Osteocyte (in vitro differentiated cells): ENCODE data around the gene KRT16. TPM values are rescaled to one million over a fixed set of nuclear protein-coding genes. Genes with fewer than 3 reads are reported as not detected.
A peak's percentile ranks its signal among the peaks of the same experiment; 100 is the strongest.
"Not testable (repeated sequence)": the region's sequence is repeated elsewhere in the genome, so short reads cannot be mapped to it uniquely, and the experiment has no call there.

Experiments
- DNase-seq: peaks from one replicate; pipeline ENCODE4 v3.0.0; 2021; ENCODE audit warnings: mixed read lengths; ENCODE audit not compliant: unreplicated experiment; ENCODE audit errors: extremely low spot score
- H3K27ac Mint-ChIP-seq: one replicate; pipeline ENCODE4 v1.8.0; 2021; ENCODE audit warnings: mild to moderate bottlenecking, mixed read lengths; ENCODE audit not compliant: unreplicated experiment
- H3K27me3 Mint-ChIP-seq: one replicate; pipeline ENCODE4 v1.8.0; 2021; ENCODE audit warnings: mixed read lengths; ENCODE audit not compliant: unreplicated experiment
- H3K36me3 Mint-ChIP-seq: one replicate; pipeline ENCODE4 v1.8.0; 2021; ENCODE audit warnings: mixed read lengths; ENCODE audit not compliant: unreplicated experiment
- H3K4me1 Mint-ChIP-seq: one replicate; pipeline ENCODE4 v1.8.0; 2021; ENCODE audit warnings: mixed read lengths; ENCODE audit not compliant: unreplicated experiment
- H3K4me3 Mint-ChIP-seq: one replicate; pipeline ENCODE4 v1.8.0; 2021; ENCODE audit warnings: mild to moderate bottlenecking, moderate library complexity, mixed read lengths; ENCODE audit not compliant: unreplicated experiment
- H3K9me3 Mint-ChIP-seq: one replicate; pipeline ENCODE4 v1.8.0; 2021; ENCODE audit warnings: mixed read lengths; ENCODE audit not compliant: unreplicated experiment
- total RNA-seq: library from RNA; stranded (reverse); gene quantifications from 2 replicates; pipeline ENCODE4 v1.2.1, GENCODE V29; 2021
- TF ChIP-seq, protein P1 (sequence below): fragments of 200-600 bp; sonication (generic); IDR thresholded peaks from 2 replicates; pipeline ENCODE4 v1.5.0; 2021; ENCODE audit warnings: antibody characterized with exemption, mild to moderate bottlenecking, moderate library complexity

The KRT16 gene
- total RNA-seq, 1 donor from 2014 or later, result 1.4 TPM

DNA sequence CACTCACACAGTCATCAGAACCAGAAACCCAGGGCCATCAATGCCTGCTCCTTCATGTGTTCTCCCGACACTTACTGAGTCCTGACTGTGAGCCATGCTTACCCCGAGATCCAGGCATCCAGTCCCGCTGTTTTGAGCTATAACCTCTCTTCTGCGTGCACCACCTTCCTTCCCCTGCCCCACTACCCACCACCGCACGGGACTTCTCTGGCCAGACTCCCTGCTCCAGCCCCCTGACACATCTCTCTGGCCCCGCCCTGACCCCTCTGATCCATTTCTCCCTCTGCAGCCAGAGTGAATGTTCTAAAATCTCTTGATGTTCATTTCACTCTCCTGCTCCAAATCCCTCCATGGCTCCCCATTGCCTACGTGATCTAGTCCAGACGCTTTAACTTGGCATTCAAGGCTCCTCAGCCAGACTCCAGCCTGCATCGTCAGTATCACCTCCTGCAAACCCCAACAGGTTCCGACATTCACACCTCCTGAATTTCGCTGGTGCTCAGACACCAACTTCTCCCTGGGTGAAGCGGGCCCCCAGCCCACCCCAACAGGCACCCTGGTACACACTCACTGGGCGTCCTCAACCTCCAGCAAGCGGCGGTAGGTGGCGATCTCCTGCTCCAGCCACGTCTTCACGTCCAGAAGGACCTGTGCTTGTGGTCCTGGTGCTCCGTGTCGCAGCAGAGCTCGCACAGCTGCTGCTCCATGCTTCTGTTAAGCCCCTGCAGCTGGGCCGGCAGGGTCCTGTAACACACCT lies 14.9 kb upstream of the KRT16 start:
- DNase-seq, result no peak
- TF ChIP-seq, protein P1, sequence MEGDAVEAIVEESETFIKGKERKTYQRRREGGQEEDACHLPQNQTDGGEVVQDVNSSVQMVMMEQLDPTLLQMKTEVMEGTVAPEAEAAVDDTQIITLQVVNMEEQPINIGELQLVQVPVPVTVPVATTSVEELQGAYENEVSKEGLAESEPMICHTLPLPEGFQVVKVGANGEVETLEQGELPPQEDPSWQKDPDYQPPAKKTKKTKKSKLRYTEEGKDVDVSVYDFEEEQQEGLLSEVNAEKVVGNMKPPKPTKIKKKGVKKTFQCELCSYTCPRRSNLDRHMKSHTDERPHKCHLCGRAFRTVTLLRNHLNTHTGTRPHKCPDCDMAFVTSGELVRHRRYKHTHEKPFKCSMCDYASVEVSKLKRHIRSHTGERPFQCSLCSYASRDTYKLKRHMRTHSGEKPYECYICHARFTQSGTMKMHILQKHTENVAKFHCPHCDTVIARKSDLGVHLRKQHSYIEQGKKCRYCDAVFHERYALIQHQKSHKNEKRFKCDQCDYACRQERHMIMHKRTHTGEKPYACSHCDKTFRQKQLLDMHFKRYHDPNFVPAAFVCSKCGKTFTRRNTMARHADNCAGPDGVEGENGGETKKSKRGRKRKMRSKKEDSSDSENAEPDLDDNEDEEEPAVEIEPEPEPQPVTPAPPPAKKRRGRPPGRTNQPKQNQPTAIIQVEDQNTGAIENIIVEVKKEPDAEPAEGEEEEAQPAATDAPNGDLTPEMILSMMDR, result no peak
- Mint-ChIP-seq H3K27me3 (no peaks in the 10 kb centered on the region), H3K36me3 (no peaks in the 10 kb centered on the region), H3K27ac (peak overlapping the region; percentile 50), H3K9me3 (no peaks in the 10 kb centered on the region), H3K4me3 (peak overlapping the region; percentile 6), H3K4me1 (peaks cover 50% of the 10 kb centered on the region)

DNA sequence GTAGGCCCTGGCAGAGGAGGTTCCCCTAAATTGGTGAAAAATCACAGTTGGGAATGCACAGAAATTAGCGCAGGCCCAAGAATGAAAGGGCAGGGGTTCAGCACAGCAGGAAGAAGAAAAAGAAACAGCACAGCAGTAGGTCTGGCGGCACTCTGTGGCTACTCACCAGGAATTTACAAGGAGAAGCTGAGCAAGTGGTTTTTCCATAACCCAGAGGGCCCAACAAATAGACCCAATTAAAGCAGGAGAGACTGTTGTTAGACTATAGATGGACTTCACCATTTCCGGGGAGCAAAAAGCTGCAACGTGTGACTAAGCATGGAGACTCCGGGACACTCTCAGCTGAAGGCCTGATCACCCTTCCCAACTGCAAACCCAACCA lies 14.3 kb upstream of the KRT16 start:
- DNase-seq, result not testable (repeated sequence)

DNA sequence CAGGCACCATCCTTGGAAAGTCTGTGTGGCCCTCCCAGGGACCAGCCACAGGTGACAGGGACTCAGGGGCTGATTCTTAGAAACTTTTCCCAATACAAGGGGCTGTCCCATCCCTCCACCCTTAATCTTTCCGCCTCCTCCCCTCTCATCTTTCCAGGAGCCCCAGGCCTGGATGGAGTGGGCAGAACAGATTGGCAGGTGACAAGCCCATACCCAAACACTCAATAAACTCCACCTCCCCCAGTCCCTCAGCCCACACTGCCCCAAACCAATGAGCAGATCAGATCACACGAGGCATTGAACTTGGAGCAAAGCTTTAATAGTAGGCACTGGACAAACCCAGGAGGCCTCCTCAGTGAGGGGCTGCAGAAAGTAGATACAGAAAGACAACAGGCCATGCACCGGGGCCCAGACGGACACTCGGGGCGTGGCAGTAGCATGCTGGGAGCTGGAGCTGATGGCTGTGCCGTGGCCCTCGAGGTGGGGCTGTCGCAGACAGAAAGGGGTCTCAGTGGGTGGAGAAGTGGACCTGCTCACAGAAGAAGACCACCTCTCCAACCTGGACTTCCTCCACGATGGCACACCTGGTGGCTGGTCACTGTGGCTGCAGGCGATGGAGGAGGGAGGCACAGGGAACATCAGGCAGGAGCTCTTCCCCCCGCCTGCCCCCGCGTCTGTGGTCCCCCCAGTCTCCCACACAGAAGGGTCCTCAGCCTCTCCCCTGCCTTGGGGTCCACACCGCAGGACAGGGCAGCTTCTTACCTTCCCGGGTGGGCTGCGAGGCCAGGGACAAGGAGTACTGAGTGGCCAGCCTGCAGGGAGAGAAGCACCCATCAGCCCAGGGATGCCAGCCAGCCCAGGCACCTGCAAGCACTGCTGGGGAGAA lies 13.7 kb upstream of the KRT16 start:
- H3K27me3 Mint-ChIP-seq, H3K36me3 Mint-ChIP-seq, H3K9me3 Mint-ChIP-seq, DNase-seq: not testable (repeated sequence)
- Mint-ChIP-seq H3K4me3 (peak overlapping the region; percentile 14), H3K27ac (peak overlapping the region; percentile 91), H3K4me1 (peaks cover 62% of the 10 kb centered on the region)

More for the DNA sequence above, 14.3 kb upstream of the KRT16 start:
- Mint-ChIP-seq H3K27ac (peak overlapping the region; percentile 50), H3K4me1 (peaks cover 56% of the 10 kb centered on the region)
- H3K27me3 Mint-ChIP-seq, H3K4me3 Mint-ChIP-seq, H3K36me3 Mint-ChIP-seq, H3K9me3 Mint-ChIP-seq: not testable (repeated sequence)

DNA sequence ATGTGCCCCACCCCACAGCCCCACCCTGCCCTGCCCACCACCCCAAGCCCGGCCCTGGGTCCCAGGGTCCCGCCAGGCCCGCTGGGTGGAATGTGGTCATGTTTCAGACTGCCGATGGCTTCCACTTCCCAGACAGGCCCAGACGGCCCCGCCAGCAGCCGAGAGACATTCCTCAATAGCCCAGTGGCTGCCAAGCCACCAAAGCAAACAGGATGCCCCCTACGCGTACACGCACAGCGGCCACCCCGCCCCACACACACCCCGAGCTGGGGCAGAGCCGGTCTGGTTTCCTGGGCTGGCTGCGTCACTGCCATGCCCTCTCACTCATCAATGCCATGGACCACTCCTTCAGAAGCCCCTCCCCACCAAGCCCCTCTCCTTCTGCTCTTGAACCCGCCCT lies 13.0 kb upstream of the KRT16 start:
- no peaks in the 10 kb centered on the region for H3K27me3 Mint-ChIP-seq
- H3K4me1 Mint-ChIP-seq, result peaks cover 69% of the 10 kb centered on the region
- H3K9me3 Mint-ChIP-seq, result no peaks in the 10 kb centered on the region
- peak overlapping the region; percentile 14 for H3K4me3 Mint-ChIP-seq
- H3K27ac Mint-ChIP-seq, result peak overlapping the region; percentile 91
- H3K36me3 Mint-ChIP-seq, result no peaks in the 10 kb centered on the region
- TF ChIP-seq, protein P1, result no peak
- peak; percentile 92 for DNase-seq

DNA sequence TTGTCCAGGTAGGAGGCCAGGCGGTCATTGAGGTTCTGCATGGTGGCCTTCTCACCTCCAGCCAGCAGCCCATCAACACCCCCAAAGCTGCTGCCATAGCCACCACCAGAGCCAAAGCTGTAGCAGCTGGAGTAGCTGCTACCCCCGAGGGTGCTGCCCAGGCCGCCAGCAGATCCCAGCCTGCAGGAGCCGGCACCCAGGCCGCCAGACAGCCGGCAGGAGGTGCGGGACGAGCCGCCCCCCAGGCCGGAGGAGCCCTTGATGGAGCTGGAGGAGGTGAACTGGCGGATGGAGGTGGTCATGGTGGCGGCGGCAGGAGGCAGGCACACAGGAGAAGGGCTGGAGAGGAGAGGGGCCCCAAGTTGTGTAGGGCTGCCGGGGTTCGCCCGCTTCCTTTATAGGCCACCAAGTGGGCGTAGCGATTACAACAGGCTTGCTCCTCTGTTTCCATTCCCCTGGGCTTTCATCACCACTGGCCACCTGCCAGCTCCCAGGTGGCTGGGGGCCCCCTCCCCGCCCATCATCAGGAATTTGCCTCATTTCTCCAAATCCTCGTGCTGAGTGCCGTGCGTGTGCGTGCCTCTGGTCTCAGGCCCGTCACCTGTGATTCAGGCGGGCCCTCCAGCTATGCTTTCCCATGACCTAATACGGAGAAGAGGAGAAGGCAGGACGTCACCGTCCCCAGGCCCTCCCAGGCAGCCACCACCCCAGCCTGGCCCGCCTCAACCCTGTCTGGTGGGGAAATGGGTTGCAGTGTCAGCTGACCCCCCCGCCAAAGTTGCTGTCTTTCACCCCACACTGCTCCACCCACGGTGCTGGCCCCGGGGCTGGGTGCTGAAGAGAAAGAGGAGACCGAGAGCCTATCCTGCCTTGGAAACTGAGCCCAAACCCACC lies 11.9 kb upstream of the KRT16 start, which contains the start of gene KRT17:
KRT17 (minus strand) TSS at position 368 of the 894 bp plus-strand sequence; CDS start at position 302, 66 bp downstream.
- Mint-ChIP-seq H3K36me3 (no peaks in the 10 kb centered on the region), H3K4me3 (peak within 1 kb of the TSS; percentile 45), H3K4me1 (peaks cover 71% of the 10 kb centered on the region), H3K27ac (peak within 1 kb of the TSS; percentile 91), H3K9me3 (no peaks in the 10 kb centered on the region), H3K27me3 (no peaks in the 10 kb centered on the region)
- TF ChIP-seq, protein P1, result no peak
- DNase-seq, result no peak

DNA sequence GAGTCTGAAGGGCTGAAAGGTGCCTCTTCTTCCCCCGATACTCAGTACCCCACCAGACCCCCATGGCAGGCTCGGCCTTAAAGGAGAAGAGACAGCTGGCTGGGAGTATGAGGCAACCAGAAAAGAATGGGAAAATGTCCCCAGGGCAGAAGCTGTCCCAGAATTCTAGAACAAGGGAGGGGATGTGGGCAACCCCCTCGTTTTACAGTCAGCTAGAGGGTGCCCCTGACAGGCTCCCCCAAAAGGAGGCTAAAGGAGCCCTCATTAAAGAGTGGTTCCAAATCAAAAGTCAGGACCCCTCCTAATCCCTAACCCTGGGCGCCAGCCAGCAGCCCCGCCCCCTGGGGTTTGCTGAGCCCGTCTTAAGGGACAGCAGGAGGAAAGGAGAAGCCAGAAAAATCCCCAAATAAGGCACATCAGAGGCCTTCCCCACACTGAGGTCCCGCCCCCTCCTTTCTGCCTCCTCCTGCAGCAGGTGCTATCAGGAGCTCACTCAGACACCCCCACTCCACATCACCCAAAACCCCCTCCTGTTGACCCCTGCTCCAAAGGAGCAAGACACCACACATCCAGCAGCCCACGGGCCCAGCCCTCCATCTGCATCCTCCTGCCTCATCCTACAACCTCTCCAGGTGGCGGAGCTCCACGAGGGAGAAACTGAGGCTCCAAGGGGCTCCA lies 10.8 kb upstream of the KRT16 start:
- not testable (repeated sequence) for H3K36me3 Mint-ChIP-seq, H3K27me3 Mint-ChIP-seq, DNase-seq, H3K9me3 Mint-ChIP-seq
- H3K27ac Mint-ChIP-seq, result peak overlapping the region; percentile 70
- H3K4me1 Mint-ChIP-seq, result peaks cover 72% of the 10 kb centered on the region
- H3K4me3 Mint-ChIP-seq, result peak overlapping the region; percentile 45

DNA sequence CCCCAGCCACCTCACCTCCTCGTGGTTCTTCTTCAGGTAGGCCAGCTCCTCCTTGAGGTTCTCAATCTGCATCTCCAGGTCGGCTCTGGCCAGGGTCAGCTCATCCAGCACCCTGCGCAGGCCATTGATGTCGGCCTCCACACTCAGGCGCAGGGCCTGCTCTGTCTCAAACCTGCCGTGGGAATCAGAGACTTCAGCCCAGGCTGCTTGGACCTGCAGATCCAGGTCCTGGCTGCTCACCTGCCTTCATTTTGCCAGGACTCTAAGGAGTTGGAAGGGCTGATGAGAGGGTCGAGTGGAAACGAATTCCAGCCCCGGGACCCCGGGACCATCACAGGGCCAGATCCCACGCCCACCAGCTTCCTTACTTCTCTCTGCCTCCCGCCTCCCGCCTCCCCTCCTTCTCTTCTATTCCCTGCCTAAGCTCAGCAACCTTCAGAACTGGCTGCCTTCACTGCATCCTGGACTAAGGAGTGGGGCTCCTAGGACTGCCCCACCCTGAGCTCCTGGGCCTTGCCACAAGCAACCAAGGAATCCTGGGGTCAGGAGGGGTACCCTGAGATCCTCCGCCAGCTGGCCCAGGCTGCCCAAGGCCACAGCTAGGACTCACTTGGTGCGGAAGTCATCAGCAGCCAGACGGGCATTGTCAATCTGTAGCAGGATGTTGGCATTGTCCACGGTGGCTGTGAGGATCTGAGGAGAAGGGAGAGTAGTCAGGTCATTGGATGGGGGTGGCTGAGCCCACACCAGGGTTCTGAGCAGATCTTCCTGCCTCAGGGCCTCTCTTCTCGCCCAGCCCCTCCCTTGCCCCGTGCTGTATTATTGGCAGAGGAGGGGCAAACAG lies 10.0 kb upstream of the KRT16 start:
- H3K27ac Mint-ChIP-seq, result peak overlapping the region; percentile 70

More for the DNA sequence above, 10.0 kb upstream of the KRT16 start:
- H3K36me3 Mint-ChIP-seq, H3K27me3 Mint-ChIP-seq, H3K9me3 Mint-ChIP-seq, DNase-seq: not testable (repeated sequence)
- Mint-ChIP-seq H3K4me1 (peaks cover 70% of the 10 kb centered on the region), H3K4me3 (peak overlapping the region; percentile 45)
